ENCODE results near the gene IFFO2. TPM values are rescaled to one million over a fixed set of nuclear protein-coding genes. Genes with fewer than 3 reads are reported as not detected.

The IFFO2 gene
- total RNA-seq, 1 donor from 2014 or later = 9.8 TPM

GRCh38 chr1:18927654-18928272 lies 28.7 kb downstream of the IFFO2 start:
- no peaks in the 10 kb centered on the region for H3K36me3 ChIP-seq
- ATAC-seq (peak in 1 of 2 donors; percentile 10), DNase-seq (no peak)
- TF ChIP-seq CTCF (IDR thresholded peaks at IDR 0.05) = no peak
- peaks cover 81% of the 10 kb centered on the region for H3K4me1 ChIP-seq
- no peaks in the 10 kb centered on the region for H3K27me3 ChIP-seq (ENCODE audit: low read depth)
- H3K4me3 ChIP-seq = peak overlapping the region; percentile 32
- H3K9me3 ChIP-seq = no peaks in the 10 kb centered on the region
- peak overlapping the region; percentile 86 for H3K27ac ChIP-seq
- intact Hi-C loops (cut with DNase I) = no loop called here

GRCh38 chr1:18927082-18927653 lies 29.3 kb downstream of the IFFO2 start:
- DNase-seq (no peak), ATAC-seq (peak; percentile 8 to 15)
- H3K4me3 ChIP-seq = peak overlapping the region; percentile 32
- H3K27me3 ChIP-seq (ENCODE audit: low read depth) = no peaks in the 10 kb centered on the region
- intact Hi-C loops (cut with DNase I) = no loop called here
- no peaks in the 10 kb centered on the region for H3K36me3 ChIP-seq
- H3K27ac ChIP-seq = peak overlapping the region; percentile 86
- TF ChIP-seq CTCF (IDR thresholded peaks at IDR 0.05) = no peak
- H3K9me3 ChIP-seq = no peaks in the 10 kb centered on the region
- H3K4me1 ChIP-seq = peaks cover 81% of the 10 kb centered on the region

GRCh38 chr1:18926315-18927081 lies 30.0 kb downstream of the IFFO2 start:
- intact Hi-C loops (cut with DNase I) = no loop called here
- no peaks in the 10 kb centered on the region for H3K36me3 ChIP-seq
- peak; percentile 74 to 75 for ATAC-seq
- H3K4me1 ChIP-seq = peaks cover 81% of the 10 kb centered on the region
- no peak for TF ChIP-seq CTCF (IDR thresholded peaks at IDR 0.05)
- no peaks in the 10 kb centered on the region for H3K9me3 ChIP-seq
- H3K27ac ChIP-seq = peak overlapping the region; percentile 86
- H3K27me3 ChIP-seq (ENCODE audit: low read depth) = no peaks in the 10 kb centered on the region
- peak overlapping the region; percentile 32 for H3K4me3 ChIP-seq
- no peak for DNase-seq

- Histone ChIP-seq H3K27ac (no peak overlapping the region), H3K9me3 (no peaks in the 10 kb centered on the region), H3K4me1 (peaks cover 81% of the 10 kb centered on the region), H3K27me3 (ENCODE audit: low read depth) (no peaks in the 10 kb centered on the region), H3K4me3 (no peak overlapping the region), H3K36me3 (peaks cover 5% of the 10 kb centered on the region)
- DNase-seq (no peak), ATAC-seq (no peak)
- intact Hi-C loops (cut with DNase I) = no loop called here
- TF ChIP-seq CTCF (IDR thresholded peaks at IDR 0.05) = no peak
Observed at GRCh38 chr1:18925279-18925678, 31.2 kb downstream of the IFFO2 start.

GRCh38 chr1:18924221-18924691 lies 32.2 kb downstream of the IFFO2 start:
- H3K4me1 ChIP-seq = peaks cover 73% of the 10 kb centered on the region
- DNase-seq (no peak), ATAC-seq (no peak)
- peak overlapping the region; percentile 78 for H3K27ac ChIP-seq
- no peak overlapping the region for H3K4me3 ChIP-seq
- H3K27me3 ChIP-seq (ENCODE audit: low read depth) = no peaks in the 10 kb centered on the region
- H3K36me3 ChIP-seq = peaks cover 15% of the 10 kb centered on the region
- H3K9me3 ChIP-seq = no peaks in the 10 kb centered on the region
- TF ChIP-seq CTCF (IDR thresholded peaks at IDR 0.05) = no peak
- intact Hi-C loops (cut with DNase I) = no loop called here

All from lower lobe of right lung (tissue), 2 donors.